ENCODE measurements around the gene GARIN5A. TPM values are rescaled to one million over a fixed set of nuclear protein-coding genes. Genes with fewer than 3 reads are reported as not detected.

The GARIN5A gene
- total RNA-seq, 2 donors from 2014 or later = 1.0 TPM; not detected in 1

DNA sequence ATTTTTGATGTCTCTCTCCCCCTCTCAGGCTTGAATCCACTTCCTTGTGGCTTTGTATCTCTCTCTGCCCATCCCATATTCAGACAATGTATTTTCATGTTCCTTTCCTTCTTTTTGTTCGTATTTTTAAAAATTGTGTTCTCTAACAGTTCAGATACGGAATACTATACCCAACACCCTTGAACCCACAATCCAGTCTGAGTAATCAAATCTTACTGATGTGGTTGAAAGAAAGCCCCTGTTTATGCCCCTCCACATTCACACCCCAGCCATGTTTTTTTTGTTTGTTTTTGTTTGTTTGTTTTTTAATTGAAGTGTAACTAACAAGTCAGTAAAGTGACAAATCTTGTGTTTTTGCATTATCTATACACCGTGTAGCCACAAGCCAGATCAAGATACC lies 56.5 kb downstream of the GARIN5A start:
- Histone ChIP-seq H3K4me3 (no peak overlapping the region), H3K4me1 (peaks cover 24% of the 10 kb centered on the region), H3K36me3 (replicated peaks in 1 of 2; ENCODE audit: insufficient read depth in 1 of 2, low read depth in 2 of 2) (no peaks in the 10 kb centered on the region), H3K27ac (no peak overlapping the region), H3K9me3 (no peaks in the 10 kb centered on the region), H3K27me3 (no peaks in the 10 kb centered on the region)
- ATAC-seq = no peak
- no peak for DNase-seq
- WGBS, 2 donors = 32 to 39% methylated on average over 3 of the region's 3 CpGs
- intact Hi-C loops (cut with DNase I) = no loop called here
- no peak for TF ChIP-seq POLR2A (IDR thresholded peaks at IDR 0.05)
- TF ChIP-seq, protein P1, sequence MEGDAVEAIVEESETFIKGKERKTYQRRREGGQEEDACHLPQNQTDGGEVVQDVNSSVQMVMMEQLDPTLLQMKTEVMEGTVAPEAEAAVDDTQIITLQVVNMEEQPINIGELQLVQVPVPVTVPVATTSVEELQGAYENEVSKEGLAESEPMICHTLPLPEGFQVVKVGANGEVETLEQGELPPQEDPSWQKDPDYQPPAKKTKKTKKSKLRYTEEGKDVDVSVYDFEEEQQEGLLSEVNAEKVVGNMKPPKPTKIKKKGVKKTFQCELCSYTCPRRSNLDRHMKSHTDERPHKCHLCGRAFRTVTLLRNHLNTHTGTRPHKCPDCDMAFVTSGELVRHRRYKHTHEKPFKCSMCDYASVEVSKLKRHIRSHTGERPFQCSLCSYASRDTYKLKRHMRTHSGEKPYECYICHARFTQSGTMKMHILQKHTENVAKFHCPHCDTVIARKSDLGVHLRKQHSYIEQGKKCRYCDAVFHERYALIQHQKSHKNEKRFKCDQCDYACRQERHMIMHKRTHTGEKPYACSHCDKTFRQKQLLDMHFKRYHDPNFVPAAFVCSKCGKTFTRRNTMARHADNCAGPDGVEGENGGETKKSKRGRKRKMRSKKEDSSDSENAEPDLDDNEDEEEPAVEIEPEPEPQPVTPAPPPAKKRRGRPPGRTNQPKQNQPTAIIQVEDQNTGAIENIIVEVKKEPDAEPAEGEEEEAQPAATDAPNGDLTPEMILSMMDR (IDR thresholded peaks at IDR 0.05) = no peak

DNA sequence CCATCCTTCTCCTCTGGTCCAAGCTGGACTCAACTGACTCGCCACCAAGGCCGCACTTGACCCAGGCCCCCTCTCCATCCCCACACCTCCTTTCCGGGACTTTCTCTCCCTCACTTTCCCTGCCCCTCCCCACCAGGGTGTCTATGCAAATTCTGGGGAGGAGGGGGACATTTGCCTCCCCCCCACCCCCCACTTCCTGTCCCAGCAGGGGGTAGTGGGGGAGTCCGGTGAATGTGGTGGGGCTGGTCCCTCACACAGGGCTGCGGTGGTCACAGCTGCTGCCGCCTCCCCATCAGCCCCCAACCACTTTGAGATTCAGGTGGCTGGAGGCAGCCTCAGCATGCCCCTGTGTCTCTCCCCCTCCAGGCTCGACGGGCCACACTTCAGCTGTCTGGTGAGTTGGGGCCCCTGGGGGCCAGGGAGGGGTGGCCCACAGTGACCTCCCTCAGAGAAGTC lies 57.0 kb downstream of the GARIN5A start:
- intact Hi-C loops (cut with DNase I) = no loop called here
- Histone ChIP-seq H3K4me1 (peaks cover 24% of the 10 kb centered on the region), H3K27me3 (no peaks in the 10 kb centered on the region), H3K27ac (no peak overlapping the region), H3K9me3 (no peaks in the 10 kb centered on the region), H3K4me3 (no peak overlapping the region), H3K36me3 (replicated peaks in 1 of 2; ENCODE audit: insufficient read depth in 1 of 2, low read depth in 2 of 2) (no peaks in the 10 kb centered on the region)
- ATAC-seq = no peak
- WGBS, 2 donors = 20 to 26% methylated on average over 5 to 8 of the region's 8 CpGs
- no peak for DNase-seq
- TF ChIP-seq POLR2A (IDR thresholded peaks at IDR 0.05) = no peak
- TF ChIP-seq, protein P1 (IDR thresholded peaks at IDR 0.05) = no peak

DNA sequence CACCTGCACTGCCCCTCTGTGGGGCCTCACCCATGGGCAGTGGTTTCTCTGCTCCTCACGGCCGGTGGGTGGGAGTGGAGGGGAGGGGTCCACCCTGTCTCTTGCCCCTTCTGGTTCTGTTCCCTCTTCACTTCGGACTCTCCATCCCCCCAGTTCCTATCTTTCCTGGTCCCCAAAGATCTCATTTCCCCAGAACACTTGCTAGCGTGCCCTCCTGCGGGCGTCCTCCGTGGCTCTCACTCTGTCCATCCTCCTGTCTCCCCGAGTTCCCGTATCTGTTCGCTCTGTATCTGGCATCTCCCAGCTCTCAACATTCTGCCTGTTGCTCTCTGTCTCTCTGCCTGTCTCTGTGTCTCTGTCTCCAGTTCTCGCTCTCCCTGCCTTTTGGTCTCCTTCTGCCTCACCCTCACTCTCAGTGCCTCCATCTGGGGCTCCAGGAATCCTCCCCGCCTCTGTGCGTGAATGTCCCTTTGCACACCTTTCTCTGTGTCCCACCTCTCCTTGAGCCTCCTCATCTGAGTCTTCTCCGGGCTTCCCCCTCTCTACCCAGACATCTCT lies 57.5 kb downstream of the GARIN5A start:
- Histone ChIP-seq H3K27ac (no peak overlapping the region), H3K36me3 (replicated peaks in 1 of 2; ENCODE audit: insufficient read depth in 1 of 2, low read depth in 2 of 2) (no peaks in the 10 kb centered on the region), H3K27me3 (no peaks in the 10 kb centered on the region), H3K4me3 (no peak overlapping the region), H3K9me3 (no peaks in the 10 kb centered on the region), H3K4me1 (peaks cover 24% of the 10 kb centered on the region)
- 21 to 22% methylated on average over 14 of the region's 14 CpGs for WGBS, 2 donors
- intact Hi-C loops (cut with DNase I) = no loop called here
- TF ChIP-seq, protein P1 (IDR thresholded peaks at IDR 0.05) = no peak
- TF ChIP-seq POLR2A (IDR thresholded peaks at IDR 0.05) = no peak
- ATAC-seq (no peak), DNase-seq (no peak)

DNA sequence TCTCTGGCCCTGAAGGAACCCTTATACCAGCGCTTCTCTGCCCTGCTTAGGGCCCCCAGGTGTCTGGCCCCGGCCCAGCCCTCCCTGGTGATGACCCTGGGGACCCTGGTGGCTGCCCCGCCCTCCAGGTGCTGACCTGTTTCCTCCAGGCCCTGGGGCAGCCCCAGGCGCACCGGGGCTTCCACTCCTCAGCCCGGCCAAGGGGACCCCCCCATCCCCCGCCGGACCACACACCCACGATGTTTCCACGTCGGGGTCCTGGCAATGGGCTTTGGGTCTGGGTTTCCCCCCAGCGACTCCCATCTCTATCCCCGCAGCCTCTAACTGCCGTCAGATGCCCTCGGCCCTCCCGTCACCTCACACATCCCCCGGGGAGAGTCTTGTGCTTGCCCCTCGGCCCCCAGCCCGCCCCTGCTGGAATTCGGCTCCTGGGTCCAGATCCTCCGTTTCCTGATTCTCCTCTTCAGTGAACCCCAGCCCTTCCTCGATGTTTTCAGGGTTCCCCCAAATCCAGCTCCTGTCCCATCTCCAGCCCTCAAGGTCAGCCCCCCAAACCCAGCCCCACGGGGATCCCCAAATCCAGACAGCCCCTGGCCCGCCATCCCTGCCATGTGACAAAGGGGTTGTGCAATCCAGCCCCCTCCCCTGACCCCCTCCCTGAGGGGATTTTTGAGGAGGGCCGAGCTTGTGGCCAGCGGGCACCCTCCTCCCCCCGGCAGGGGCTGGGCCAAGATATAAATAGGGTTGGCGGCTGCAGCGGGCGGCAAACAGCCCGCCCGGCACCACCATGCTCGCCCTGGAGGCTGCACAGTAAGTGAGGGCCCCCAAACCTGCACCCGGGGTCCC lies 58.2 kb downstream of the GARIN5A start, which contains the start of gene SPIB:
Gene SPIB (plus strand): TSS at position 763 of the 846 bp plus-strand sequence. CDS start 25 bp downstream, at position 788.
- H3K36me3 ChIP-seq (replicated peaks in 1 of 2; ENCODE audit: insufficient read depth in 1 of 2, low read depth in 2 of 2) = no peaks in the 10 kb centered on the region
- no peaks in the 10 kb centered on the region for H3K9me3 ChIP-seq
- no peaks in the 10 kb centered on the region for H3K27me3 ChIP-seq
- intact Hi-C loops (cut with DNase I) = no loop called here
- DNase-seq = no peak
- H3K27ac ChIP-seq = peak within 1 kb of the TSS in 1 of 4 donors; percentile 14
- no peak for ATAC-seq
- H3K4me3 ChIP-seq = no peak within 1 kb of the TSS
- WGBS, 2 donors = 16 to 21% methylated on average over 29 to 32 of the region's 34 CpGs
- TF ChIP-seq, protein P1 (IDR thresholded peaks at IDR 0.05) = no peak
- peak in 1 of 3 donors; percentile 37 for TF ChIP-seq POLR2A (IDR thresholded peaks at IDR 0.05)
- peaks cover 24% of the 10 kb centered on the region for H3K4me1 ChIP-seq
